OCI-LY7 (cell line): ENCODE results near the gene TCEANC2.

Experiments
- CTCF ChIP-seq: fragments of 200-600 bp; sonication (generic); conservative IDR thresholded peaks from 2 replicates; pipeline ENCODE4 v1.5.1; 2014; ENCODE audit warnings: mild to moderate bottlenecking, antibody characterized with exemption, low read length, moderate library complexity, mixed read lengths
- EZH2phosphoT487 ChIP-seq: fragments of 200-600 bp; sonication (generic); IDR thresholded peaks from 2 replicates; pipeline ENCODE4 v1.6.1; 2018; ENCODE audit warnings: low read depth, borderline replicate concordance, mild to moderate bottlenecking, mixed run types, antibody characterized with exemption, low read length, moderate library complexity, mixed read lengths

- TF ChIP-seq CTCF (no peak), EZH2phosphoT487 (no peak)
Measured at GRCh38 chr1:54153535-54154439, 100.4 kb downstream of the TCEANC2 start.
